NOMO-1 treated with dmso at 0.1 percent for 144 hours (cell line): Measurements from ENCODE around the gene TSPAN5.

ENCODE experiments used
- DNase-seq: peaks from one replicate; lab custom pipeline; 2025; ENCODE audit not compliant: unreplicated experiment; lab: John Stamatoyannopoulos, UW

The TSPAN5 gene

DNA sequence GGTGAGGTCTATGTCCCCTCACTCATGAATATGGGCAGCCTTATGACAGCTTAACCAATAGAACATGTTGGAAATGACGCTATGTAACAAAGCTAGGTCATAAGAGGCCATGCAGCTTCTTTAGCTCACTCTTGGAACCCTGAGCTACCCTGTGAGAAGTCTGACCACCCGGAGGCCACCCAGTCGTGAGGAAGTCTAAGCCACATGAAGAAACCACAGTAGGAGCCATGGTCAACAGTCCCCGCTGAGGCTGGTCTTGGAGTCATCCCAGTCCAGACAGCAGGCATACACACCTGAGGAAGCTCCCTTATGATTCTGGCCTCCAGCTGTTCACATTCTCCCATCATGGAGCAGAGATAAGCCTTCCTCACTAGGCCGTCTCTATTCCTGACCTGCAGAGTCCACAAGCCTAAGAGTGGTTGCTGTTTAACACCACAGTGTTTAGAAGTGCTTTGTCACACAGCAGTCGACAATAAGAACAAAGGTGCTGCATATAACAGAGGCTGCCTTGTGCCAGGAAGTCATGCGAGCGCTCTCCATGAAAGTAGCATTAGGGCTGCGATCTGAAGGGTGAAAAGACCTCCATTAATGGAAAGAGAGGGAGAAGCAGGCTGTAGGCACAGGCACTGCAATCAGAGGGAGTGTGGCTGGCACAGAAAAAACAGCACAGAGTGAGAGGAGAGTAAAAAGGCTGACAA, 38.2 kb downstream of the TSPAN5 start:
- DNase-seq, result no peak

DNA sequence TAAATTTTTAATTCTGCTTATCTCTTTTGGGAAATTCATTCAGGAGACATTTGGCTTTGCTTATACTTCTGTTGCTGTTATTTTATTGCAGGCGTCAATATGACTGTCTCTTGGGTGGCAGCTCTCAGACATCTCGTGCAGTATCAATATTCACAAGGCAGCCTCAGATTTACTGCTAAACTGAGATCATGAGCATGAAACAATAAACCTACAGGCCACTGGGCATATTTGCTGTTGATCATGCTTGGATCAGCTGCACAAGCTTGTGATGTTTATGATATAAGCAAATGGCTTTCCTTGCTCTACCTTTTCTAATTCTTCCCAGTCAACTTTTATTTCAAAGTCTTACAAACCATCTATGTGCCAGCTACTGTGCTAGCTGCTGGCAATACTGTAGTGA, 39.2 kb downstream of the TSPAN5 start:
- no peak for DNase-seq

DNA sequence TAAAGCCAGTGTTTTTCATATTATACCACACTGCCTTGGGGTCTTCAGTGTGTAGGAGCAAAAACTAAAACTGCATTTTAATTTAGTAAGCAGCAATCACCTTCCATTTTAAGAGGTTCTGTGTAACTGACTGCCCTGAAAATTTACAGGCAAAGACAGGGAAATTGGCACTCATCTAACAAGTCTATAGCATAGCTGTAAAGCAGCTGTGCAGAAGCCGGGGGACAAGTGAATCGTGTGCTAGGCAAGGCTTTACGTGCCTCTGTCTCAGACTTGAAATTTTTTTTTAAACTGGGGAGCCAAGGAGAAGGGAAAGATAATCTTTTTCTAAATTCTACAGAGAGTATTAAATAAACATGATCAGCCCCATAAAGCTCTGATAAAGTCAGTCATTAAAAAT, 39.7 kb downstream of the TSPAN5 start:
- no peak for DNase-seq

DNA sequence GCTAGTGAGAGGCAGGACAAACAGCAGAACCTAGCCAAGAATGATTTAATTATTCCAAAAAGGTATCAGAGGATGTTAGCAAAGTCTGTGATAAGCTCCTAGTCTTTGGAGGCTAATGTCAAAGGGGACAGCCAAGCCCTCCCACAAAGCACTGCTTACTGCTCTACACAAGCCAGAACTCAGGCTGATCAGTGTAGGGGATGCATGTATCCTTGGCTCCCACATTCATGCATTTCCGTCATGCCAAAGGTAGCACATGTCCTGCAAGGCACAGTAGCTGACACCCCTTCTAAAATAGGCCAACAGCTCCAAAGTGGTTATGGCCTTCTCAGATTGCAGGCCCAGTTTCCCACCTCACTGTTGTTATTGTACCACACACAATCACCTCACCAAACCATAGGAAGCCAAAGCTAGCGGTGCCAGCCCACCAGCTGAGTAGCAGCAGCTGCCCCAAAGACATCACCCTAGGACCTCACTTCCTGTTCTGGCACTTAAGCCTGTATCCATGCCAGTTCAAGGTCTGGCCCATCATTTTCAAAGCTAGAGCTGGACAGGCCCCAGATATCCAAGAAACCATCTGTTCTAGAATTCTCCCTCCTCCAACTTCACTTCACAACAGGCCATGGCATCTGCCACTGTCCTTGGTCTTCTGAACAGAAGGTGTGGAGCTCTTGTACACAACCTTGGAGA, 40.9 kb downstream of the TSPAN5 start:
- DNase-seq, result no peak

DNA sequence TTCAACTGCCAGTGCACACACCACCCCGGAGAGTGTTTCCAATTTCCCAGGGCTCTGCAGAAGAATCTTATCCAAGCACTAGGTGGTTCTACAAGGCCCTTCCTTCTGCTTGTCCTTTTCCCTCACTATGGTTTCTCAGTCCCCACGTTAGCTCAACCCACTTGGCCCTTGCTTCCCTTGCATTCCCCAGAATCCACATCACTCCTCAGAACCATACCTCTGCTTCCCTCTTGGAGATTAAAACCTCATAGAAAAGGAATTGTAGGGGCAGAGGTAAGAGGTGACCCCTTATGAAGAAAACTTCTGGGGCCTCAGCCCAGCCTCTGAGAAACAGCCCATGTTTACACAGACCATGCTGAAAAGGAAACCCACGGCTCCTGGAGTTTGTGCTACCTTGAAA, 42.4 kb downstream of the TSPAN5 start:
- no peak for DNase-seq

DNA sequence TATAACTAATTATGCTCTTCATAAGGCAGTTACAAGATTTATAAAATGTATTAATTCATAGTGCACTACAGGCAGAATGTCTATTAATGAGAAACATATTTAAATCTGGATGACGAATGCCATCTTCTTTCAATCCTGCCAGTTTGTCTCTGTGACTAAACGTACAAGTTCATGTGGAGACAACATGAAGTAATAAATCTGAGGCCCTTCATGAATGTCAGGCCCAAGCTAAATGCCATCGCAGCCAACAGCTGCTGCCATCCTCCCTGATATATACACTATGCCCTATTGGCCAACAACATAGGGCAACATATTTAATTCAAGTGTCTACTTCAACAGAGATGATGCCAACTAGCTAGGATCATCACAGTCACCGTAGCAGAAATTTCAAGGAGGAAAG, 43.7 kb downstream of the TSPAN5 start:
- no peak for DNase-seq

DNA sequence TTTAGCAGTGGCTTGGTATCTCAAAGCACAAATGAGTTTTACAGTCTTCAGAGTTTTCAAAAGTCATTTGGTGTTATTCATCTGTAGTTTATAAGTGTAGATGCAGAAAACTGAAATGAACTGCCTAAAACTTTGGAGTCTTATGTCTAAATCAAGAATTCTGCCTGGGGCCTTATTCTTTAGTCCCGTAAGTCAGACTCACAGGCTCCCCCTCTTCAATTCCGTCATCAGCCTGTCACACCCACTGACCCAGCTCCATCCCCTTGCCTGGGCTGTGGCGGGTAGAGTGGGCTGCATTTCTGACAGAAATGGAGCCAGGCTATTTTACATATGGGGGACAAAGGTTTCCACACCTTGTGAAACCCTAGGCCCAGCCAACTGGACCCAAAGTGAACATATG, 44.3 kb downstream of the TSPAN5 start:
- no peak for DNase-seq

DNA sequence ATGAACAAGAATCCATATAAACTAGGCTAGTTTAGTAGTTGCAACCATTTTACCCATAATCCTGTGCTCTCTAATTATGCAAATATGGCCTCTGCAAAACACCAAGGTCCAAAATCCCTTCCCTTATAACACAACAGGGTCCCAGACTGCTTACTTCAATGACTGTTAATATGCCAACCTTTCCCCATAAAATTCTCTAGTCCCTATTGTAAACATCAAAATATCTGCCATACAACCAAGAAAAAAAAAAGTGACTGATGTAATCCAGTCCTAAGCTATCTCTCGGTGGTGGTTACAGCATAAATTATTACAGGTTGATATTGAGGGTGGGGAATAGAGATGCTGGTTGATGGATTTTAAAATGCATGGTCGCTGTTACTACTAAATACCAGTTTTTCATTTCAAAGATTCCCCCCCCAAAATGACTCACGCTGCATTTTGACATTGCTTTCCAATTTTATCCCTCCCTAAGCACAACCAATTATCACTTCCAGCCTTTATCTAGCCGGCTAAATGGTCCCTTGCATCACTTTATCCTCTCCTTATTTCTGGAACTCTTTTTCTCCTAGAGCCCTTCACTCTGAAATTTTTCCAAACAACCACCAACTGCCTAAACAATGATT, 44.8 kb downstream of the TSPAN5 start:
- DNase-seq, result no peak

DNA sequence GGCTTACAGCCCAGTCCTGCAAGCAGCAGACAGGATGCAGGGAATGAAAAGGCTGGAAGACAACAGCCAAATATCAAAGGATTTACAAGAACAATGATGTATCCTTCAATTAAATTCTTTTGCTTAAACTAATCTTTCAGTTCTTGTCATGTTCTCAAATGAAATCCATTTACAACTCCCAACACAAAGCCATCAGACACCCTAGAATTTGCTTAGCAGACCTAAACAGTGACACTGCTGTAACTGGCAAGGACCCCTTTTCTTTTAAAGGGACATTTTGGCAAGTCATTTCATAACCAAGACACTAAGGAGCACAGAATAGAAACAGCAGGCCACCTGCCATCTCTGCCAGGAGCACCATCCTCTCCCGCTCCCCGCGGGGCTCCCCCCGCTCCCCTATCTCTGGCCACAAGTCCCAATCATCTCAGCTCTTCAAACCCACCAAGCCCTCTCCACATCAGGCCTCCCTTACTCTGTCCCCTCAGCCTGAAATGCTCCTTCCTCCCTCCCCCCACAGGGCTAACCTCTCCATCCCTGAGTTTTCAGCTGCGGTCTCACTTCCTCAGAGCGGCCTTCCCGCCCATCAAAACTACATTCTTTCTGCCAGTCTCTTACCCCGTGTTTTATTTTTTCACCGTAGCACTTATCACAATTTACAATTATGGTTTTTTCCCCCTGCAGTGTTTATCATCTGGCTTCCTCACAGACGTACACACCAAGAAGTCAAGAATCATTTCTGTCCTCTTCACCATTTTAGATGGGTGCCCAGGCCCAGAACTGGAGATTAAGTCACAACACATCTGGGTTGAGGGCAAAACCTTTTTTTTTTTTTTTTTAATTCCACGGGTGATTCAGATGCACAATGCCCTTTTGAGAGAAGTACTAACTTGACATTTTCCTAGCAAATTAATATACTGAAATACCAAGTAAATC, 45.8 kb downstream of the TSPAN5 start:
- DNase-seq, result no peak

DNA sequence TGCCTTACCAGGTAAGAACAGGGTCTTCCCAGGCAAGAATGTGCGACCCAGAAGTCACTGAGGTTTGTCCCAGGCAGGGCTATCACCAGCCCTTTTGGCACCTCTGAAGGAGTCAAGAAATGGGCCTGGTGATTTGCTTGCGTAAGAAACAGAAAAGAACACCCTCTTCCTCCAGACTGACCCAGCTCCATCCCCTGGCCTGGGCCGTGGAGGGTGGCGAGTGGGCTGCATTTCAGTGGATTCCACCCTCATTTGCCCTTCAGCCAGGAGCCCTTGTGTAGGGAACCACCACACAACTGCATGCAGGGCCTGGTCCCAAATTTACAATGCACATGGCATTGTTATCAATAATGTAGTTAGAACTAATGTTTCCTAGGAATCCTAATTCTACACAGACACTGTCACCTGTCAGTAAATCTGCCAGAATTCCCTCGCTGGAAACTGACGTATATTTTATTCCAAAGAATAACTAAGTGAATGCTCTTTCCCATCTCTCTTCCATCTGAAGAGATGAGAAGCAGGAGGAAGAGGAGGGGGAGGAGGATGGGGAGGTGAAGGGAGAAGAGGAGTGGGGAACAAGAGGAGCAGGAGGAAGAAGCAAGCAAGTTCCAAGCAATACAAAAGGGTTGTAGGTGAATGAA, 46.6 kb downstream of the TSPAN5 start:
- no peak for DNase-seq

DNA sequence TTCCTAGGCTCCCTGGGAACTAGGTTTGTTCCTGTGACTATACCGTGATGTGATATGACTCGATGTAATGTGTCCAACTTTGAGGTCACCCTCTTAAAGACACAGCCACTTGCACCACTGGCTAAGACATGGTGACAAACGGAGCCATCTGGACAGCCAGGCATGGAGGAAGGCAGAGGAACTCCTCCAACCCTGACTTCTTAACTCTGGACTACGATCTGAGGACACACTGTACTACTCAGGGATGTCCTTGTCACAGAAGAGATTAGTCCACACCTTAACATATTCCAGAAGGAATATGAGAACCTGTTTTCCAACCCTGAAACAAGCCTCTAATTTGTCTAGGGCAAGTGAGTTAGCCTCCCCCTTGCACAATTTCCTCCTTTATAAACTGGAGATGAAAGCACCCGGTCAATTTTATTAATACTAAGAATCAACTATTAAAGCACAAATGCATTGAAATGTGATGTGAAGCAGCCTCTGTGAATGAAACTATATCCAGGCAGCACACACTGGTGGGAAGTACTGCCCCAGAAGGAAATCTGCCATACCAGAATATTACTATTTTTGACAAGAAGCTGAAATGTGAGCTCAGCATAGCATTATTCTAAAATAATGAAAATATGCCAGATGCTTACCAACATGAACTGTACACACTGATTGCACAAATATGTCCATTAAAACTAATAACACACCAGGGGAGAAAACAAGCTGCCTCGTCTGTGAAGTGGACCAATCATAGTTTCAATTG, 47.3 kb downstream of the TSPAN5 start:
- no peak for DNase-seq

DNA sequence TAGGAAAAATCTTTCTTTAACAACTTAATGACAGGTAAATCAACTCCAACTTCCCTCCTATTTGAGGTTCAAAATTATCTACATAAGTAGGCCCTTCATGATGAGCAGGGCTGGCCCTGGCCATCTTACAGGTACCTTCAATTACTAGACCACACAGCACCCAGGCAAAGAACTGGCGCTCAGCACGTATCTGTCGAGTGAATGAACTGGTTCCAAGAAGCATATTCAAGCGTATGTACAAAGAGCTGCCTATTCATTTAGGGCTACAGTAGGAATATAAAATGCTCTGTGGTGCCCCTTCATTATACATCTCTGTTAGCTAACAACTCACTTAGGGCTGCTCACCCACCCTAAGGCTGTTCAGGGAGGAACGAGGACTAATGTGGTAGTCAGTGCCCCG, 48.0 kb downstream of the TSPAN5 start:
- no peak for DNase-seq

DNA sequence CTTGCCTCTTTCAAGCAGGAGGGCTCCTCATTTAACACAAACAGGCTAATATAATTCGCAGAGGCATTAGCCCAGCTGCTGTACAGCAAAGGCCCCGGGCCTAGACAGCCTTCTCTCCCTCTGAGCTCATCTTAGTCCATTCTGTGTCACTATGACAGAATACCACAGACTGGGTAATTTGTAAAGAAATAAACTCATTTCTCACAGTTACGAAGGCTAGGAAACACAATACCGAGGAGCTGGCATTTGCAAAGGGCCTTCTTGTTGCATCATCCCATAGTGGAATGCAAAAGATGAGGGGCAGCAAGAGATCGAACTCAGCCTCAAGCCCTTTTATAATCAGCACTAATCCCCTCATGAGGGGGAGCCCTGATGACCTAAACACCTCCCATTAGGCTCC, 48.5 kb downstream of the TSPAN5 start:
- no peak for DNase-seq

DNA sequence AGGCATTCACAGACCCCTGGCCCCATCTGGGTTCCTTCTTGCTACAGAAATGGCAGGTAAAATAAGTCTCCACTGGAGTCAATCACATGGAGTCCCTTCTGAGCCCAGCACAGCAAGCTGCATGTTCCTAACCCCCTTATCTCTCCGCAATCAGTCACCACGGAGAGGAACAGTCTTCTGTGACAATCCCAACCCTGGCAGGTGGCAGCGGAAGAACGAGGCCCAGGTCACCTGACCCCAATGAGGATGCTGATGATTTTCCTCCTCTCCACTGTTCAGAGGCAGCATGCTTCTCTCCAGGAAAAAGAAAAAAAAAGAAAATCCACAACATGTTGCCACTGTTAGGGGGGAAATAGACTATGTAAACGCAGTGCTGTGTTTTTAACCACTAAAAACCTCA, 50.1 kb downstream of the TSPAN5 start:
- no peak for DNase-seq

DNA sequence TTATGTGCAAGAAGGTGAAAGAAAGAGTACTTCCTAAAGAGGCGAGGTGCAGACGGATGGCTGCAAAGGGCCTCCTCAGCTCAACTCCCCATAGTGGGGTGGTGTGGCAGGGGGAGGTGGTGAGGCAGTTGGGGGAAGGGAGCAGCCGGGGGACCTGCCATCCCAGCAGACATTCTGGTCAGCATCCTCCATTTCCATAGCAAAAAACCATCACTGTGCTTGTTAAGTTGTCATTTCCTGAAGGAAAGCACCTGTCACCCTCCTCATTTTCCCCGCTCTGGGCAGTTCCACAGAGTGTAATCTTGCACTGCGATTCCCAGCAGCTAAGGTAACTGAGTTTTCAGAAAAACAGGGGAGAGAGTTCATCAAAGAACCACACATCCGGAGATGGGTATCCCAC, 51.5 kb downstream of the TSPAN5 start:
- DNase-seq, result no peak

DNA sequence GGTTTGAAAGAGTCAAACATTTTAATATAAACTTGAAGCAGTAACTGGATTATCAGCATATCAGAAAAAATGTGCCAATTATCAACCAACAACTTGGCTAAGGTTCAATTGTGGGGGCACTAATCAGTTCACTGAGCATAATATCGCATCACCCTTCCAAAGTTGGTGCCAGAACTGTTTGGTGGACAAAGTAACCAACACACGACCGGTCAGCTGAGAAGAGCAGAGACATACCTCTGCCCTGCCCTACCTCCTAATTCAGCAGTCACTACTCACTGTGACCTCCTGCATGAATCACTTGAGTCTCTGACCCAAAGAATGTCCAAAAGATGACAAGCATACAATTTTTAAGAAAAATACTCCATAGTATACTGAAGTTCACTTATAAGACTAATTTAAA, 53.2 kb downstream of the TSPAN5 start:
- DNase-seq, result no peak

DNA sequence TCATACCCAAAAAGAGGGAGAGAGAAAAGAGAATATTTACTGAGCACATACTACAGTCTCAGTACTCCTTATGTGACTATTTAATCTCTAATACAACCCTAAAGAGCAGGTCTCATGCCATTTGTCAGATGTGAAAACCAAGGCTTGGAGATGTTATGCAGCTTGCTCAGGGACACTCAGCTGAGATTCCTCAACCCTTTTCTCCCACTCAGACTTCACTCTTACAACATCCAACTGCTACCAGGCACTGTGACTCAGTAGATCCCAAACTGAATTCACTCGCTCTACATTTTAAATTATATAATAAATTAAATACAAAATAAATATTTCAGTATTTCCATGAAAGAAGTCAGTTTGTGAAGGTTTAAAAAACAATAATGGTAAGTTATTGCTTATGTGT, 53.7 kb downstream of the TSPAN5 start:
- no peak for DNase-seq

DNA sequence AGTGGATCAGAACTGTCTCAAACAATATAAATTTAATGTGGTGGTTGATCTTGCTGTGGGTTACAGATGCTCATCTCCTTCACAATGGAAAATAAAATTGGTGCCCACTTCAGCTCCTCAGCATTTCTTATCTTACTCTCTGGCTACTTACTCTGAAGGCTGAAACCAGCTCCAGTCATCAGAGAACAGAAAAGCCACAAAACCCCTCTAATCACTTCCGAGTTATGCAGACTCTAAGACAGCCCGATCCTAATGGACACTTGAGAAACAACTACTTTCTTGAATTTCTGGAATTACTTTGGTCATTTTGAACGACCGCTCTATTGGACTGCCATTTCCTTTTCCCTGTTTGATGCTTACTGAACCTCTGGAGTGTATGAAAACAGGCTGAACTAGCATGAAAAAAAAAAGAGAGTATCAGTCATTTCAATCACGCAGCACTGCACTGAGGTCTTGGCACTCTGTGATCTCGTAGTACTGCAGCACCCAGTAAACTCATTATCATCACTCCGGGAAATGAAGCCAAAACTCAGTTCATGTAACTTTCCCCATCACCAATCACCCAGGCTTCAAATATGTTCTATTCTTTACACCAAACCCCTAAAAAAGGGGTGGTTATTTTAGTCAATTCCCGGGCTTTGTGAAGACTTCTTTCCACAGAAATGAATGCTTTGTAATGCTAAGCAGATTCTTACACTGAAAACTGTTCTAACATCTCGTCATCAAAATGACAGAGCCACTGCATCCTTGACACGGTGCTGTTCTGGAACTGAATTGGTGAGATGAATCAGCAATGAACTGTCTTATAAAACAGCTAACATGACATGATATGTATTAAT, 54.5 kb downstream of the TSPAN5 start:
- DNase-seq, result no peak

DNA sequence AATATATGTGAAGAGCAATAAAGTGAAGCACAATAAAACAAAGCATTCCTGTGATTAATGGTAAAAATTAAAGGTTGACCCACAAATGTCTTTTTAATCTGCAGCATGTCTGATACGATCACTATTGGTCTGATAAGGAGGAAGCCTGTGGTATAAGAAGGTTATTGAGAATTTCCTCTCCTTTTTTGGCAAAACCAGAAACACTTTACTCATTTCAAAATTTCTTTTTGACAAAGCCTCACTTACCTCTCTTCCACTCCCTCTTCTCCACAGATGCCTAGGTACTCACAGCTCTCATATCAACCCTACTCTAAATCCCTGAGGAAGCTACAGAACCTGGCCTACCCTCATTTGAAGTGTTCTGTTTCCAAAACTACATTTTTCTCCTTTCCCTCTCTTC, 56.1 kb downstream of the TSPAN5 start:
- DNase-seq, result no peak
